A204.1 (cell line): ENCODE data around the gene TREH.

Source experiments
- FAIRE-seq: peaks from 2 replicates; lab custom pipeline; 2012; peaks lifted over from hg19 to GRCh38; lab: Jason Lieb, UNC

Gene TREH

DNA sequence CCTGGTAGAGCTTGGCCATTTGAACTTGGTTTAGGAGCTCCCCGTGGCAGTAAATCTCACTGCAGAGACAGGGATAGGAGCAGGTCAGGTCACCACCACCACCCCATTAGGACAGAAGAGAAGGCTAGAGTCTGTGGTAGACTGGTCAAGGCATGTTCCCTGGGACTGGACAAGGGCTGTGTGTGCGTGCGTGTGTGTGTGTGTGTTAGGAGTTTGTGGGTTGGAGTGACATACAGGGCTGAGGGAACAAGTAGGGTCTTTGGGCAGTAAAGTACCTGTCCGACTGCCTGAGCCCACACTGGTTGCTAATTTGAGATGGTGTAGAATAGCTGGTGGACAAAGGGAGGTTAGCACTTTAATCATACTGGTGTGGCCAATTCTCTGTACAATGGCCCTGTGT lies 16.1 kb downstream of the TREH start:
- FAIRE-seq = no peak

GRCh38 chr11:118662401-118663271 lies 16.8 kb downstream of the TREH start:
- no peak for FAIRE-seq

DNA sequence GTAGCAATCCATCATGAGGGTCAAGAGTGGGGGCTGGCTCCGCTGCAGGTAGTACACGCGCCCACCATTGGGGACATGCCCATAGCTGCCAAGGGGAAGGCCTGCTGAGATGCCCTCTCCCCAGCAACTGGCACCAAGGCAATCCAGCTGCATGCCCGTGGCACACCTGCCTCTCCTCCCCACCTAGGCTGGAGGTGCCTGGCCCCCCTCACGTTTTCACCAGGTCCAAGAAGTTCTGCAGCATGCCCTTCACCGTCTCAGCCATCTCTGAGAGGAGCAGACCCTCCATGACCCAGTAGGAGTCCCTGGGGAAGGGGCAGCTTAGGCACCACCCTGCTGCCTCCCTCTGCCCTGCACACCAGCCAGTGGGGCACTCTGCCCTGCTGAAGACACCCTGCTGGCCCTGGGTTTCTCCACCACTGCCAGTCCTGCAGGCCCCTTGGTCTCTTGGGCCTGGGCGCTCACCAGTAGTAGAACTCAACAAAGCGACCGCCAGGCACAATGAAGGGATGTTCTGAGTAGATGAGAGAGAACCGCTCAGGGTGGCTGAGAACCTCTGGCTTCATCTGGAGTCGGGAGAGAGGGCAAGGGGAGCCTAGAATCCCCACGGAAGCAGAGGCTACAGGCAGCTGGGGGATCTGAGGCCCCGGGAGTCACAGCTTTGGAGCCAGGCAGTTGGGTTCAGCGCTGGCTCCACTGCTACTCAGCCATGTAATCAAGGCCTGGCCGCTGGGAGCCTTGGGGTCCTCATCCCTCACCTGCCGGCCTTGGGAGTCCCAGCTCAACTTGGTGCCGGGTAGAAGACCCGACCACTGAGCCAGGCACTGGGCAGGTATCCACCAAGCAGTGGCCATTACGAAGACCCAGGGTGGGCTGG lies 17.8 kb downstream of the TREH start:
- FAIRE-seq = no peak

GRCh38 chr11:118660681-118661424 lies 18.6 kb downstream of the TREH start:
- no peak for FAIRE-seq

DNA sequence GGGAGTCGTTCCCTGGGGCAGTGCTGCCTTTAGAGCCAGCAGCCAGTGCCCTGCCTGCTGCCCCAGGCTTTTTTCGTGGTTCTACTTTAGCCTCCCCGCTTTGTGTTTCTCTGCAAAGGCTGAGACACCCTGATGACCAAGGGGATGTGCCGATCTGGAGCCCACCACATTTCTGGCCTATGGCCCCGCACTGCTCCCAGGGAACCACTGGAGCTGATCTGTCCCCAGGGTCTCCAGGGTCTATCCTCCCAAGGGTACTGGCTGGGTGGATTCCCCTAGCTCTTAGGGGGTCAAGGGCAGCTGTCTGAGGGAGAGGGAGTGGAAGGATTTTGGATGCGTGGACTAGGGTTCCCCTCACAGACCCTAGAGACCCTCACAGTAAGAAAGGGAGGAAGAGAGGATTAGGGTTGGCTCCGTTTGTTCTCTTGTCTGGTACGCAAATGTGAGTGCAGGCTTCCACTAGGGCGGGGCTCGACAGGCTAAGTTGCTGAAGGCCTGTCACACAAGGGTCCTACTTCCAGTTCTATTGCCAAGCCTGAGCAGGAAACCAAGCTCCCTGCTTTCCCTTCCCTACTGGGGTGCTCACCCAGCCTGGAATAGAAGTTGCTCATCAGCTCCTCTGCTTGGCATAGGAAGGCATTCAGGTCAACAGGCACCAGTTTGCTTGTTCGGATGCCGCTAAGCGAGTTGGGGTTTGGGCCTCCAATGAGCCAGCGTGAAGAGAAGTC lies 19.3 kb downstream of the TREH start:
- FAIRE-seq = no peak

DNA sequence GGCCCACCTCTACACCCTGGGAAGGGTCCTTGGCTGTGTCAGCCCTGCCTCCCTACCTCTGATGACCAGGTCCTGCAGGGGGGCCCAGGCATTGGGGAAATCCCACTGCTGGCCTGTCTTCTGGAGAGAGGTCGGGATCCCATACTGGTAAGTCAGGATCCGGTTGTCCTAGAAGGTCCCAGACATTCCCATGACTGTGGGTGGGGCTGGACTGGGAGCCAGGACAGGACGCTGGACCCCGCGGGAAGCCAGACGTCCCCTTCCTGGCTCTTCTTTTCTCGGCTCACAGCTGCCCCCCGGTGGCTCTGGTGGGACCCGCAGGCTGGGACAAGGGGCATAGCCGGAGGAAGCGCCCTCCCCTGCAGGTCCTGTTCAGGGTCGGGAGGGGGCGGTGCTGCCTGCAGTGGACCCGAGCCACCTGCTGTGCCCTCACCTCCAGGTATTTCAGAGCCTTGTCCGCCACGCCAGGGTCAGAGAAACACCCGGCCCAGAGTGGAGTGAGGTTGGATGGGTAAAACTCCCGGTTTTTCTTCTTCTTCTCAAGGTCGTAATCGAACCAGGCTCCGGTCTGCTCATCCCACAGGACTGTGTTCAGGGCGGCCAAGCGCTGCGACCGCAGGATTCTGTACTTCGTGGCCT lies 20.0 kb downstream of the TREH start:
- no peak for FAIRE-seq

DNA sequence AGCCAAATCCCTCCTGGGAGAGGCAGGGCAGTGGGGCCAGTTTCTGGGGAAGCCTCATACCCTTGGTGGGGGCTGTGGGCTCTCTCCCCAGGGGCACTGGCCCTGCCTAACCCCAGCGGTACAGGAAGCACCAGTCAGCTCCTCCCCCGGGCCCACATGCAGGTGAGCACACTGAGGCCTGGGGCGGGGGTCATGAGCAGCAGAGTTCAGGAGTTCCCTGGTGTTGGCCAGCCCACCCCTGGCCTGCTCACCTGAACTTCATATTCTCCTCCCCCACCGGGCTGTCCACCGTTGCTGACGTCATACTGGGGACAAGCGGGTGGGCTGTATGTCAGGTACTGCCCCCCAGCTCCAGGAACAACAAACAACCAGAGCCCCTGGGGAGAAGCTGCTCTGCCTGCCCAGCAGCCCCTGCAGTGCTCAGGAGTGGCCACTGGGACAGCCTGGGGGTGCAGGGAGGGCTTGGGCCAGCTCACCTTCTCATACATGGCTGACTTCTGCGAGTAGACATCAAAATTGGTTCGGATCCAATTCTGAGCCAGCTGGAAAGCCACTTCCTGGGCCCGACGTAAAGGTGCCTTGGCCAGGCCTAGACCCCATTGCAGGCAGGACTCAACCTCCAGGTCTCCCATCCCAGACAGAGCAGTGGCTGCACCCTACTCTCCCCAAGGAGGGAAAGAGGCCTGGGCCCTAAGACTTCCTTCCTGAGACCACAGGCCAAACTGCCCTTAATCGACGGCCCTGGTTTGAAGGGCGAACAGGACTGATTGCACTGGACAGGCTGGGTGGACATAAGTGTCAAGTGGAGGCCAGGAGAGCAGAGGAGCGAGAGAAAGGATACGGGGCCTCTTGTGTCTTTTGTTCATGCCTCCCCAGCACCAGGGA lies 20.8 kb downstream of the TREH start:
- FAIRE-seq = no peak

DNA sequence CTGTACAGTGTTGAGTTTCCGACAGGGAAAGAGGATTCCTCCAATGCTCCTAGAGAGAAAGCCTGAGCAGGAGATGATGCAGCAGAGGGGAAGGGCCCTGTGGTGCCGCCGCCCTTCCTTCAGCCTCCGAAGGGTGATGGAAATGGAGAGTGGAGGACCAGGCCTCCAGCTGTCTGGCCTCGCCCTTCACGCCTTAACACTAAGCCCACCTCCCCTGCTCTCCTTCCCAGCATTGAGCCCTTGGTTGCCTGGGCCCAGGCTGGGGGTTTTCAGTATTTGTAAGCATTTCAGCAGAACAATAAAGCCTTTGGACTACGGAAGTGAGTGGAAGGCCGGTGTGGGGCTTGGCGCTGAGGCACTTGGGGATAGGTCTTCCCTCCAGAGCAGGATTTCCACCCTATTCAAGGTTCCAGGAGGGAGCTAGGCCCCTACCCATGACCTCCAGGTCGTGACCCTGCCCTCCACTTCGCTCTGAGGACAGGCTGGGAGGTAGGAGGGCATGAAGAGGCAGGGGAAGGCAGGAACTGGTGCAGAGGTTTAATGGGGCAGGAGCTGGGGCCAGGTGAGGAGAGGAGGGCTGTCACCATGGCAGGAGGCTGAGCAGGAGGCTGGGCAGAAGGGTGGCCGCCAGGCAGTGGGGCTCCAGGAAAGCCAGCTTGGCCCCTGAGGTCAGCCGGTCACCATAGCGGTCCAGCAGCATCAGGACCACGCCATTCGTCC lies 21.6 kb downstream of the TREH start:
- no peak for FAIRE-seq

DNA sequence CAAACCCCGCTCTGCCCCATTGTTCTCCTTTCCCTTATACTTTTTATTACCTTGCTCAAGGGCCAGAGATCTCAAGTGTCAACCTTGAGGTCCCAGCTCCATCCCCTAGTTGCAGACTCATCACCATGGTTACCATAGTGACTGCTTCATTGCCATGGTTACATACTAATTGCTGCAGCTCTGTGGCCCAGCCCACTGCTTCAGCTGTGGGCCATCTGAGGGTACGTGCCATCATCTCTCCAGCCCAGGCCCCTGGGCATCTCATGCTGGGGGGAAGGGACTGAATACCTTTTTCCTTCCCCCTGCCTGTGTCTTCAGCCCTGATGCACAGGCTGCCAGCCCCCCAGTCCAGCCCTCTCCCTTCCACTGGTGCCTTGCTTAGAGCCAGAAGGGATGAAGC lies 22.2 kb downstream of the TREH start:
- FAIRE-seq = no peak

- no peak for FAIRE-seq
Measured at GRCh38 chr11:118656563-118657165, 22.8 kb downstream of the TREH start.

DNA sequence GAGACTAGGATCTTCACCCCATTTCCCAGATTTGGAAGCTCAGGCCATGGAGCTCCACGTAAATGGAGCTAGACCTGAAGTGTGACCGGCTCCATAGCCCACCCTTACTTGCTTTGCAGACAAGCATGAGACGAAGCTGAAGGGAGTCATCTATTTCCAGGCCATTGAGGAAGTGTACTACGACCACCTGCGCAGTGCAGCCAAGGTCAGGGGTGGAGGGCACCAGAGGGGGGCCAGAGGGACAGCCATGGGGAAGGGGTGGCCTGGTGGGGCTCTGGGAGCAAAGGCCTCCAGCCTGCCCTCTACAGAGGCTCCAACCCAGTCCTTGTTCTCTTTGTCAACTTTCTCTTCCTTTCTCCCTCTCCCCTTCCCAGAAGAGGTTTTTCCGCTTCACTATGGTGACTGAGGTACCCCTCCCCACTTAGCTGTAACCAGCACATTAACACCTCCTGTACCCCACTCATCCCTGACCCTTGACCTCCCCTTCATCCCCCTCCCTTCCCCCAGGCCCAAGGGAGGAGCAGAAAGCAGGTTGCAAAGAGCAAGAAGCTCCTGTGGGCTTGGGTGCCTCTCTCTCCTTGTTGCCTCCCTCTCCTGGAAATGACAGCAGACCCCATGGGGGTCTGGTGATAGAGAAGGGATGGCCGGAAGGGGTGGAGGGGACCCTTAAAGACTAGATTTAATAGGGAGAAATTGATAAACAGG lies 23.8 kb downstream of the TREH start:
- FAIRE-seq = no peak

GRCh38 chr11:118653684-118654390 lies 25.6 kb downstream of the TREH start:
- FAIRE-seq = no peak

DNA sequence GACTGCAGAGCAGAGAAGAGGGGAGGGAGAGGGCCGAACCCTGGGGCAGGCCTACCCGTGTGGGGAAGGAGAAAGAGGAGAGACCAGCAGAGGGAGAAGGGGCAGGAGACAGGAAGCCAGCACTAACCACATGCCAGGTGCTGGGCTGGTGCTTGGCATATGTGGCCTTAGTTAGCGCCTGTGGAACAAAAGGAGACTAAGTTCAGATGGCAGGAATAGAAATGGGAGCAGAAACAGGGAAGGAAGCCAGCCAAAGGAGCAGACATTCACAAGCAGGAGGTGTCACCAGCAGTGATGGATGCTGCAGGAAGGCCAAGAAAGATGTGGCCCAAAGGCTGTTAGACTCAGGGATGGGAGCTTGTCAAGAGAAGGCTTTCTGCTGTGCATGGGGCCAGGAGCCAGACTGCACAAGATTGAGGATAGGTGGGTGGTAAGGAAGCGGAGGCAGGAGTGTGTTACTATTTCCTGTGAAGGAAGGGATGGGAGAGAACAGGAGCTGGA lies 26.7 kb downstream of the TREH start:
- no peak for FAIRE-seq

DNA sequence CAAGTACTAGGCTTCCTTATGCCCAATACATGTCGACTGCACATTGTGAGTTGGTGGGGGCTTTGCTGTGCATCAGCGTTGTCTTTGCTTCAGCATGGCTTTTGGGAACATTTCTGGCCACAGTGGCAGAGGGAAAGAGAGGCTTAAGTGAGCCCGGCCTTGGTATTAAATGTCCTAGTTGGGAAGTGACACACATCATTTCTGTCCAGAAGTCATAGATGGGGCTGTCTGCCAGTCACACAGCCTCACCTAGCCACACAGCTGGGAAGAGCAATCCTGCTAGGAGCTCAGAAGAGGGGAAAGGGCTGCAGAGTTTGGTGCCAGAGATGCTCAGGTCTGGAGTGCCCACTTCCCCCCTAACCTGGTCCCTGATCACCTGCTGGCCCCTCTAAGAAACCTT lies 27.6 kb downstream of the TREH start:
- no peak for FAIRE-seq

GRCh38 chr11:118650366-118650765 lies 29.1 kb downstream of the TREH start:
- FAIRE-seq = no peak

DNA sequence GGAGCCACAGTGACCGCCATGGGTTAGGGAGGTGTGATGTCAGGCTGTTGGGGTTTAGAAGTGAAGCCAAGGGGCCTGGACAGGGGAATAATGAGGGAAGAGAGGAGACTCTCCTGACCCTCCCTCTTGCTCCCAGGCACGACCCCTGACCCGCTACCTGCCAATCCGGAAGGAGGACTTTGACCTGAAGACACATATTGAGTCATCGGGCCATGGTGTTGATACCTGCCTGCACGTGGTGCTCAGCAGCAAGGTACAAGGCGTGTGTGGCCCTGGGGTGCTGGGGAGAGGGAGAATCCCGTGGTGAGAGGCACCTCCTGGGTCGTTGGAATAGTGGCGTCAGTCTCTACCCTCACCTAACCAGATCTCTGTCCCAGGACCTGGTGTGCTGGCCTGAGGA lies 29.5 kb downstream of the TREH start:
- no peak for FAIRE-seq

GRCh38 chr11:118648291-118648690 lies 31.2 kb downstream of the TREH start:
- FAIRE-seq = no peak

GRCh38 chr11:118646393-118646792 lies 33.1 kb downstream of the TREH start:
- FAIRE-seq = no peak
